ENCODE measurements around the gene SART3.

Gene SART3

DNA sequence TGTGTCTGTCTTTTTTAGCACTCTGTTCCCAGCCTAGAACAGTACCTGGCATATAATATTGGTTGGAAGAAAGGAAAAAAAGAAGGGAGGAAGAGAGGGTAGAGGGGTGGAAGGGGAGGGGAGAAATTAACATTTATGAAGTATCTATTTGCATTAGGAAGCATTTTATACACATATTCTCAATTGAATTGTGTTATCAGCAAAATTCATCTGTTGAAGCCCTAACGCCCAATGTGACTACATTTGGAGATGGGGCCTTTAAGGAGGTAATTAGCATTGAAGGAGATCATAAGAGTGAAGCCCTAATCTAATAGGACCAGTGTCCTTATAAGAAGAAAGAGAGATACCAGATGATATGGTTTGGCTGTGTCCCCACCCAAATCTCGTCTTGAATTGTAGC lies 76.1 kb downstream of the SART3 start:
- DNase-seq = no peak

DNA sequence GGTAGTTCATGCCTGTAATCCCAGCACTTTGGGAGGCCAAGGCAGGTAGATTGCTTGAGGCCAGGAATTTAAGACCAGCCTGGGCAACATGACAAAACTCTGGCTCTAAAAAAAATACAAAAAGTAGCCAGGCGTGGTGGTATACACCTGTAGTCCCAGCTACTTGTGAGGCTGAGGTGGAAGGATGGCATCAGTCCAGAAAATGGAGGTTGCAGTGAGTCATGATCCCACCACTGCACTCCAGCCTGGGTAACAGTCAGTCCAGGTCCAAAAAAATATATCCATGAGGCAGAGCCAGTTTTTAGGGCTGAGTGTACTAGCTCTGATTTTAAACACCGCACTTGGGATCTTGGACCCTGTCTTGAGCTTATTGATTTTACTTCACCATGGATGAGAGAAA lies 76.5 kb downstream of the SART3 start:
- DNase-seq = no peak

DNA sequence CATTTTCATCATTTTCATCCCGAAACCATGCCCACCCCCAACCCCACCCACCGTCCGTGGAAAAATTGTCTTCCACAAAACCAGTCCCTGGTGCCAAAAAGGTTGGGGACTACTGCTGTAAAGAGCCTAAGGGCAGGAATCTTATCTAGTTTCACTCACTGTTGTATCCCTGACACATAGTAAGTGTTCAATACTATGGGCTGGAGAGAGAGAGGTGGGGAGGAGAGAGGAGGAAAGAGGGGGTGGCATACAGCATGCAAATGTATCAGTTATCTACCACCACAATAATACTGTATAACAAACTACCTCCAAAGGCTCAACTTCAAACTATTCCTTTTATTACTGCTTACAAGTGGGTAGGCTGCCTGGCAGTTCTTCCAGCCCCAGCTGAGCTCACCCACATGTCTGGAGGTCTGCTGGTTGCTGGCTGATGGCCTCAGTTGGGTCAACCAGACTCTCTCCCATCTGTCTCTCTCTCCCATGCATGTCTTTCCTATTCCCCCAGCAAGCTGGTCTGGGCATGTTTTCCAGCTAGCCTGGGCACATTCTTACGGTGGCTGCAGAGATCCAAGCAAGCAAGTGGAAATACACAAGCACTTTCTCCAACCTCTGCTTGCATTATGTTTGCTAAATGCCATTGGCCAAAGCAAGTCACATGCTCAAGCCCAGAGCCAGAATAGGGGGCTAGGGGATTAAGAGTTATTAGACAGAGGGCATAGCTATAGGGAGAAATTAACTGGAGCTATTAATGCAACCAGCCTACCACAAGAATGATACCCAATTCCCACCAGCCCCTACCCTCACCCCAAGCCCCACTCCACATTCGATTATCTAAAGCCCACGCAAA lies 77.5 kb downstream of the SART3 start:
- DNase-seq = no peak

DNA sequence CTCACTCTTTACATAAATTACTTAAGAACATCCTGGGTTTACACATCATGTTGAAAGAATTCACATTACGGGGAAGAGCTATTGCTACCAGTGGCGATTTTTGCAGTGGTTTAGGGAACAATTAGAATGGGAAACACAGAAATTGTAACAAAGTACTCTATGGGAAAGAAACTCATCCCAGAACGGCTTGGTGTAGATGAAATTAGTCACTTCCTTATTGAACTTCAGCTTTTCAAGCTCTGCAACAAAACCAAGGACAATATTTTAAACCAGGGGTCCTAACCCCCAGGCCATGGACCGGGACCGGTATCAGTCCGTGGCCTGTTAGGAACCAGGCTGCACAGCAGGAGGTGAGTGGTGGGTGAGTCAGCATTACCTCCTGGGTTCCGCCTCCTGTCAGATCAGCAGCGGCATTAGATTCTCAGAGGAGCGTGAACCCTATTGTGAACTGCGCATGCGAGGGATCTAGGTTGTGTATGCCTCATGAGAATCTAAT lies 78.2 kb downstream of the SART3 start:
- DNase-seq = no peak

DNA sequence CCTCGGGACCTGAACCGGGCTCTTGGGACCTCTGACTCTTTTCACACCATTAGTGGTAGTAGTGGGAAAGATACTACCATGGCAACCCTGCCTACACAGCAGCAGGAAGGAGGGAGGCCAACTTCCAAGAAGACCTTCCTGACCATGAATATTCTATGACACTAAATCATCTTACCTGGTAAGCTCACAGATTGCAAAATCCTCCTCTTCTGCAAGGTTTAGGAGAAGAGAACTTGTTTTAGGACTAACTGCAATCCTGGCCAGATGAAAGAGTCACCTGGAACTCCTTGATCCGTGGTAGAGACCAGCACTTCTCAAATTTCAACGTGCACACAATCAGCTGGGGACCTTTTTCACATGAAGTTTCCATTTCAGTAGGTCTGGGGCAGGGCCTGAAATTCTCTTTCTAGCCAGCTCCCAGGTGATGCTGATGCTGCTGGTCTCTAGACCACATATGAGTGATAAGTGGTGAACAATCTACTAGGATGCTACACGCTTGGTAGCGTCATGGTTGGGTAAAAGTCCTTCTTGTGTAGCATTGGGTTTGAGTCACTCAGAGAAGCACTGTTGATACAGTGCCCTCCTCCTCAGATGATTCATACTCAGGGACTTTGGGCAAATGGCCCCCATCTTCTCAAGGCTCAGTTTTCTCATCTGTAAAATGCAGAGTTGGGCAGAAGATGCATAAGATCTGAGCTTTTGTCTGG lies 81.5 kb downstream of the SART3 start:
- DNase-seq = no peak

DNA sequence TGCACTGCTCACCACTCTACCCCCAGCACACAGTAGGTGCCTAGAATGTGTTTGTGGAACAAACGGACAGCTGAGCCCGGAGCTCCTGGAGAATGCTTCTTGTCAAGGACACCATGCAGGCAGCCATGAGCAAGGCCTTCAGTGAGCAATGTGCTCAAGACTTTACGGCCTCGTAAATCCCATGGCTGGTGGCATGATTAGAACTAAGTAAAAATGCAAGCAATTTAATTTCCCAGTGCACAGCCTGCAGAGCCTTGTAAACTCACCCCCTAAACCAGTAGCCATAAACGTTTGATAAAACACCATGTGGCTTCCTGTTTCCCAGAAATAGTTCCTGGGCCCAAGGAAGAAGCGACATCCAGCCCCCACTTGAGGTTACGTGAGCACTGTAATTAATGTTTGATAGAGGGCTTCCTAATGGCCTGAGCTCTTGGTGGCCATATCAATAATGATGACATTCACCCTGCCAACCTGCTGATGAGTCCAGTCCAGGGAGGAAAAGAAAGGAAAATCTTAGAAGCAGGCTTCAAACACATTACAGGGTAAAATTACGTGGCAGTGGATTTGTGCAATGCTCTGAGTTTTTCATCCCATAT lies 82.3 kb downstream of the SART3 start:
- DNase-seq = no peak

DNA sequence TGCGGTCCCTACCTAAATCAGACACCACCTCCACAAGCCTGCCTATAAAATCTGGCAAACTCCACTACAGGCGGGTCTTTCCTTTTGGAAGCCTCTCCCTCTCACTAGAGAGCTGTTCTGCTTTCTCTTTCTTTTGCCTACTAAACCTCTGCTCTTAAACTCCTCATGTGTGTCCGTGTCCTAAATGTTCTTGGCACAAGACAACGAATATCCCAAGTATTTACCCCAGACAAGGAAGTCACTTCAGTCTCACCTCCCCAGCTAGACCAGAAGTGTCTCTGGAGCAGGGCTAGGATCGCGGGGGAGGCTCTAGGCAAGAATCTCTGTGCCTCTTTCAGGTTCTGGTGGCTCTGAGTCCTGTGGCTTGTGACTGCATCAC lies 83.1 kb downstream of the SART3 start:
- DNase-seq = no peak

DNA sequence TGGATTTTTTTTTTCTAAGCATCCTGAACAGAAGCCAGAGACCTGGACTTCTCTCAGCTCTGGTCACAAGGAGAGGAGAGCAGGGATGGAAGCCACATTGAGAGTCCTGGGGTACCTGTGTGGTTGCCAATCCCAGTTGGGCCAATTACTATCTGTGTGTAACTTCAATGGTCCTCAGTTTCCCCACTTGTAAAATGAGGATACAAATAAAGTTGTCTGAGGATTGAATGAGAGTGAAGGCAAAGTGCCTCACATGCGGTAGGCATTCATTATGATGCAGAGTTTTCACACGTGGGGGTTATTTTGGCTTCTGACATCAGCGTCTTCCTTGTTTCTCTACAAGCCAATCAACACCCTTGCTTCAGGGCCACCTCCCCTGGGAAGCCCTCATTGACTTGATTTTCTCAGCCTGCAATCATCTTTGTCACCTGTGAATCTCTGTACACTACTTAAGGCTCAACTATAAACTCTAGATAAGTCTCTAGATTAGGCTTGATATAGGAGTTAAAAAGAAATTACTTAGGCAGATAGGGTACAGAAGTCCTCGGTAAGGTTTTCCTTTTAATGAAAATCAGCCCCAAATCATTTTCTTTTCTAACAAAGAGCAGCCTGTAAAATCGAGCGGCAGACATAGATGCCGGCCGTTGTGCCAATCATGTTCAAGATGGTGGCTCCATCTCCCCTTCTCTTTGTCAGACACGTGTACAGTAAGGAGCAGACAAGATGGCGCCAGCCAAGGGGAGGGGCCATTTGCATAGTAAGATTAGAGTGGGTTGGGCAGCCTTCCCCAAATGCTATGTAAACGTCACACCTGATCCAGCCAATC lies 83.7 kb downstream of the SART3 start:
- no peak for DNase-seq

DNA sequence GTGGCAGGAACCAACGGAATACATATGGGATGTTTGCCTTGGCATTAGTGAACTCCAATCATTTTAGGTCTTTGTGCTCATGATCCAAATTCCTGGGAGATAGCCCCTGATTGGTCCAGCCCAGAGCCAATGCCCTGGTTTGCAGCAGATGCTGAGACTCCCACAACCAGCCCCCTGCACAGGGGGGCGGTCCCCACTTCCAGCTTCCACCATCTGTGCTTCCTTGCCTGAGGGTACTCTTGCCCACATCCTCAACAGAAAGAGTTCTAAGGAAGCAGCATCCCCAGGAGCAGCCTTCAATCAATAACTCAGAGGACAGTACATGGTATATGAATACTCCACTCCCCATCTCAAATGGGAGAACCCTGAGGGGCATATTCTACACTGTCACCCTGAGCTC lies 85.6 kb downstream of the SART3 start:
- no peak for DNase-seq

DNA sequence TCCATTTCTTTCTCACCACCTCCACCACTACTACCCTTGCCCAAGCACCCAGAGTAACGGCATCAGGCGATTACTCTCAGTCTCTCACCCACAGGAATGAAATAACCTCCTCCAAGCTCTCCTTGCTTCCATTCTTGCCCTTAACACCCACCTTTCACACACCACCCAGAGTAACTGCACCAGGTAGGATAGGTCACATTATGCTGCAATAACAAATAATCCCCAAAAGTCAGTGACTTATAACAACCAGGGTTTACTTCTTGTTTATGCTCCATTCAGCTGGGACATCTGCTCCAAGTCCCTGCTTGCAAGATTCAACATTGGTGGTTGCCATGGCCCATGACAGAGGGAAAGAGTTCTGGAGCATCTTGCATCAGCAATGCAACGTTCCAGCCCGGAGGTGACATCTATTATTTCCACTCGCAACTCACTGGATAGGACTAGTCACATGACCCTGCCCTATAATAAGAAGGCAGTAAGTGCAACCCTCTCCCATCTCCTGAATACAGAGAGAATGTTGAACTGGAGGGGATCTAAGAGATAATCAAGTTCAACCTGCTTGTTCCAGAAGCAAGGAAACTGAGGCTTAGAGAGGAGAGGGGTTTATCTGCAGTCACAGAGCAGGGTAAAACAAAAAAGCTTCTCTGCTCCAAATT lies 87.4 kb downstream of the SART3 start:
- no peak for DNase-seq
